ENCODE measurements around the gene XRN1. TPM values are rescaled to one million over a fixed set of nuclear protein-coding genes. Genes with fewer than 3 reads are reported as not detected.

XRN1 gene
- total RNA-seq, 1 experiment from 2014 or later: 23.3 TPM

DNA sequence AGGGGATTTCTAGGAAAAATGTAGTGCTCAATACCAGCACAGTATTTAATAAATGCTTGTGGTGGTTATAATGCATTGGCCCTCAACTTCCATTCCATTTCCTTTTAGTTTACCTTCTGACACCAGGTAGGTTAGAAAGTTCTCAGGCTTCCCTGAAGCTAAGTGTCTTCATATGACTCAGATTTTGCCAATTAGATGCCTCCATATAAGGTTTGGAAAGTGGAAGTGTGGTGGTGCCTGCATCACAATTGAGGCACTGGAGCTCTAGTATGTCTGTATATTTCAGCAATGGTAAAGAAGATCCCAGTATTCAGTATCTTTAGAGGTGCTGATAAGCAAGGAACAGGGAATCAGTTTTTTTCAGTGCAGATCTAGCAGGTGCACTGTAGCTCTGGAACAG lies 18.3 kb downstream of the XRN1 start:
- POLR2A ChIA-PET: no interaction called here
- Histone ChIP-seq H3K4me1 (no peaks in the 10 kb centered on the region), H3K9me3 (no peaks in the 10 kb centered on the region), H3K36me3 (ENCODE audit: control insufficient read depth, insufficient read depth, low read length) (no peaks in the 10 kb centered on the region), H3K4me3 (ENCODE audit: low read depth, low read length) (no peak overlapping the region), H3K27me3 (replicated peaks; ENCODE audit: control insufficient read depth, insufficient read depth, low read length) (no peaks in the 10 kb centered on the region)
- intact Hi-C loops (cut with micrococcal nuclease; ENCODE audit: unreplicated experiment): no loop called here
- Mint-ChIP-seq H3K27me3 (ENCODE audit: insufficient read depth, unreplicated experiment) (no peaks in the 10 kb centered on the region), H3K4me1 (ENCODE audit: low read depth, unreplicated experiment) (no peaks in the 10 kb centered on the region), H3K27ac (ENCODE audit: unreplicated experiment) (no peak overlapping the region), H3K4me3 (ENCODE audit: unreplicated experiment) (no peak overlapping the region), H3K36me3 (ENCODE audit: insufficient read depth, unreplicated experiment) (peaks cover 19% of the 10 kb centered on the region), H3K9me3 (ENCODE audit: unreplicated experiment) (no peaks in the 10 kb centered on the region)
- CTCF ChIA-PET: no interaction called here
- DNase-seq: no peak
- TF ChIP-seq, protein P1, sequence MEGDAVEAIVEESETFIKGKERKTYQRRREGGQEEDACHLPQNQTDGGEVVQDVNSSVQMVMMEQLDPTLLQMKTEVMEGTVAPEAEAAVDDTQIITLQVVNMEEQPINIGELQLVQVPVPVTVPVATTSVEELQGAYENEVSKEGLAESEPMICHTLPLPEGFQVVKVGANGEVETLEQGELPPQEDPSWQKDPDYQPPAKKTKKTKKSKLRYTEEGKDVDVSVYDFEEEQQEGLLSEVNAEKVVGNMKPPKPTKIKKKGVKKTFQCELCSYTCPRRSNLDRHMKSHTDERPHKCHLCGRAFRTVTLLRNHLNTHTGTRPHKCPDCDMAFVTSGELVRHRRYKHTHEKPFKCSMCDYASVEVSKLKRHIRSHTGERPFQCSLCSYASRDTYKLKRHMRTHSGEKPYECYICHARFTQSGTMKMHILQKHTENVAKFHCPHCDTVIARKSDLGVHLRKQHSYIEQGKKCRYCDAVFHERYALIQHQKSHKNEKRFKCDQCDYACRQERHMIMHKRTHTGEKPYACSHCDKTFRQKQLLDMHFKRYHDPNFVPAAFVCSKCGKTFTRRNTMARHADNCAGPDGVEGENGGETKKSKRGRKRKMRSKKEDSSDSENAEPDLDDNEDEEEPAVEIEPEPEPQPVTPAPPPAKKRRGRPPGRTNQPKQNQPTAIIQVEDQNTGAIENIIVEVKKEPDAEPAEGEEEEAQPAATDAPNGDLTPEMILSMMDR (IDR thresholded peaks at IDR 0.05; ENCODE audit: insufficient read depth in 1 of 2, low read depth in 1 of 2, low read length in 1 of 2, severe bottlenecking in 1 of 2, unreplicated experiment in 1 of 2): no peak
- BruUV-seq (replicated peaks): no TSS peak

DNA sequence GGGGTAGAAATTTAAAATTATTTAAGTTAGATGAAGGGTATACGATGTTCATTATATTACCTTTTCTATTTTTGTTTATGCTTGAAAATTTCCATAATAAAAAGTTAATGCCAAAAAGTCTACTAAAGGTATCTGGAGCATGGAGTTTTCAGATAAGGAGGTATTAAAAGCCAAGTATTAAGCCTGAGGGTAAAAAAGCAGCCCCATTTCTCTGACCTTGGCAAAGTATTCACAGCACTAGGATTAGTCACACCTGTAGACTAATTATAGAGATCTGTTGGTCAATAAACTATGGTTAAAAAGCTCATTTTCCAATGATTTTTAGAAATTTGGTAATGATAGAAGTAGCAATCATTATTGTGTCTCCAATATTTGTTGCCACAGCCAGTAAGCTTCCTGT lies 23.1 kb downstream of the XRN1 start:
- no peak for DNase-seq
- CTCF ChIA-PET: no interaction called here
- BruUV-seq (replicated peaks): no TSS peak
- Mint-ChIP-seq H3K9me3 (ENCODE audit: unreplicated experiment) (no peaks in the 10 kb centered on the region), H3K4me3 (ENCODE audit: unreplicated experiment) (no peak overlapping the region), H3K27me3 (ENCODE audit: insufficient read depth, unreplicated experiment) (no peaks in the 10 kb centered on the region), H3K36me3 (ENCODE audit: insufficient read depth, unreplicated experiment) (peaks cover 13% of the 10 kb centered on the region), H3K4me1 (ENCODE audit: low read depth, unreplicated experiment) (no peaks in the 10 kb centered on the region), H3K27ac (ENCODE audit: unreplicated experiment) (no peak overlapping the region)
- no peaks in the 10 kb centered on the region for H3K9me3 ChIP-seq
- H3K4me3 ChIP-seq (ENCODE audit: low read depth, low read length): no peak overlapping the region
- H3K4me1 ChIP-seq: no peaks in the 10 kb centered on the region
- TF ChIP-seq, protein P1 (IDR thresholded peaks at IDR 0.05; ENCODE audit: insufficient read depth in 1 of 2, low read depth in 1 of 2, low read length in 1 of 2, severe bottlenecking in 1 of 2, unreplicated experiment in 1 of 2): no peak
- POLR2A ChIA-PET: no interaction called here
- H3K27me3 ChIP-seq (replicated peaks; ENCODE audit: control insufficient read depth, insufficient read depth, low read length): no peaks in the 10 kb centered on the region
- intact Hi-C loops (cut with micrococcal nuclease; ENCODE audit: unreplicated experiment): no loop called here
- H3K36me3 ChIP-seq (ENCODE audit: control insufficient read depth, insufficient read depth, low read length): no peaks in the 10 kb centered on the region

DNA sequence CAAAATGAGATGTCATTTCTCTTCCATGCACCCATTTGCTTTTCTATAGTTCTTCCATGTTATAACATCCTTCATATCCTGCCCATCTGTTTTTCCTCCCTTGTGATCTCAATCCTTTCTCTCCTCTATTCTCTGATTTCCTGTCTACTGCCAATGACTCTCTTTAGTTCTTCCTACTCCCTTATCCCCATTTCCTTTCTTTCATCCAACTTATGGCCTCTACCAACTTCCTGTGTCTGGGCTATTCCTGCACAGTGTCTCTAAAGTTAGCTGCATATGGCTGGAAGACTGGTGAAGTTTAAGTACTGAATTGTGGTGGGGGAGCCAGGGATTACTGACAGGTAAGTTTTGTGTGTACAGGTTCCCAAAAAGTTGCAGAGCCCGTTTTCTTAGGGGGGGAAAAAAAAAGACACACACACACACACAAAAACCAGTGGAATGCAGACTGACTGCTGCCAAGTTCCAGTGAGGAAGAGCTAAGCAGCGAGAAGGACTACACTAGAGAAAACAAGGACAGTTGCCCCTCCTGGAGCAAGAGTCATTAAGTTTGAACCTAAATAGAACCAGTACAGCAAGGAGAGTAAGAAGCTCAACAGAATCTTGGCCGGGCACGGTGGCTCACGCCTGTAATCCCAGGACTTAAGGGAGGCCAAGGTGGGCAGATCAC lies 28.8 kb downstream of the XRN1 start:
- no peaks in the 10 kb centered on the region for H3K36me3 ChIP-seq (ENCODE audit: control insufficient read depth, insufficient read depth, low read length)
- peaks cover 8% of the 10 kb centered on the region for H3K4me1 Mint-ChIP-seq (ENCODE audit: low read depth, unreplicated experiment)
- H3K27me3 ChIP-seq (replicated peaks; ENCODE audit: control insufficient read depth, insufficient read depth, low read length): no peaks in the 10 kb centered on the region
- H3K27ac Mint-ChIP-seq (ENCODE audit: unreplicated experiment): peak overlapping the region; percentile 21
- TF ChIP-seq, protein P1 (IDR thresholded peaks at IDR 0.05; ENCODE audit: insufficient read depth in 1 of 2, low read depth in 1 of 2, low read length in 1 of 2, severe bottlenecking in 1 of 2, unreplicated experiment in 1 of 2): no peak
- intact Hi-C loops (cut with micrococcal nuclease; ENCODE audit: unreplicated experiment): no loop called here
- DNase-seq: no peak
- H3K4me3 ChIP-seq (ENCODE audit: low read depth, low read length): no peak overlapping the region
- no peaks in the 10 kb centered on the region for H3K9me3 Mint-ChIP-seq (ENCODE audit: unreplicated experiment)
- CTCF ChIA-PET: no interaction called here
- H3K4me3 Mint-ChIP-seq (ENCODE audit: unreplicated experiment): no peak overlapping the region
- BruUV-seq (replicated peaks): no TSS peak
- POLR2A ChIA-PET: interaction anchor here (0.7 kb wide), 1 partner anchor 14 kb away, joined by 3 read pairs; no protein-coding TSS in a partner anchor
- peaks cover 27% of the 10 kb centered on the region for H3K36me3 Mint-ChIP-seq (ENCODE audit: insufficient read depth, unreplicated experiment)
- no peaks in the 10 kb centered on the region for H3K27me3 Mint-ChIP-seq (ENCODE audit: insufficient read depth, unreplicated experiment)
- no peaks in the 10 kb centered on the region for H3K9me3 ChIP-seq
- peaks cover 11% of the 10 kb centered on the region for H3K4me1 ChIP-seq

Data from Caco-2 (cell line).